Ascending aorta (tissue), 2 donors: ENCODE data around the gene PAX3. TPM values are rescaled to one million over a fixed set of nuclear protein-coding genes. Genes with fewer than 3 reads are reported as not detected.

ENCODE experiments used
- DNase-seq, 2 donors: peaks; one replicate each; pipeline ENCODE4 v3.0.0-alpha.2; 2019; ENCODE audit warnings: low spot score in 2 of 2
- H3K27ac ChIP-seq, 2 donors: fragments of 200-600 bp; sonication (generic); one replicate each; pipeline ENCODE4 v1.5.1; 2016 to 2017; ENCODE audit warnings: mild to moderate bottlenecking in 1 of 2
- H3K27me3 ChIP-seq: fragments of 200-600 bp; sonication (generic); one replicate; pipeline ENCODE4 v1.5.1; 2017
- H3K36me3 ChIP-seq, 2 donors: fragments of 200-600 bp; sonication (generic); one replicate each; pipeline ENCODE4 v1.5.1; 2016
- H3K4me1 ChIP-seq, 2 donors: fragments of 200-600 bp; sonication (generic); one replicate each; pipeline ENCODE4 v1.5.1; 2016 to 2017; ENCODE audit warnings: mild to moderate bottlenecking in 1 of 2
- H3K4me3 ChIP-seq, 2 donors: fragments of 200-600 bp; sonication (generic); one replicate each; pipeline ENCODE4 v1.5.1; 2016 to 2017; ENCODE audit warnings: mild to moderate bottlenecking in 1 of 2
- H3K9me3 ChIP-seq, 2 donors: fragments of 200-600 bp; sonication (generic); one replicate each; pipeline ENCODE4 v1.5.1; 2016
- CTCF ChIP-seq, 3 experiments: fragments of 200-600 bp in 2 of 3; fragments of 450-650 bp in 1 of 3; sonication (generic) in 2 of 3; IDR thresholded peaks; one replicate each; pipeline ENCODE4 v1.5.1; 2016 to 2019; ENCODE audit warnings: antibody characterized with exemption in 3 of 3, mild to moderate bottlenecking in 1 of 3, moderate library complexity in 1 of 3
- intact Hi-C: fragments of 100-400 bp; cut with DNase I; formaldehyde crosslinking; loops from one replicate; pipeline ENCODE4 v1.15.1; 2023
- total RNA-seq: library from RNA; depleted of rRNA; stranded (reverse); fragments of >200 nt; gene quantifications from one replicate; pipeline ENCODE4 v1.1.0, GENCODE V29; 2016

The PAX3 gene
- total RNA-seq, 1 donor from 2014 or later = not detected

GRCh38 chr2:222257645-222258044 lies 41.2 kb downstream of the PAX3 start:
- H3K27ac ChIP-seq = no peak overlapping the region
- intact Hi-C loops = no loop called here
- H3K27me3 ChIP-seq = no peaks in the 10 kb centered on the region
- no peak for TF ChIP-seq CTCF (IDR thresholded peaks at IDR 0.05)
- H3K4me1 ChIP-seq = no peaks in the 10 kb centered on the region
- H3K36me3 ChIP-seq = no peaks in the 10 kb centered on the region
- no peaks in the 10 kb centered on the region for H3K9me3 ChIP-seq
- H3K4me3 ChIP-seq = no peak overlapping the region
- no peak for DNase-seq

- H3K27ac ChIP-seq = no peak overlapping the region
- no peaks in the 10 kb centered on the region for H3K9me3 ChIP-seq
- no peak for TF ChIP-seq CTCF (IDR thresholded peaks at IDR 0.05)
- H3K4me1 ChIP-seq = no peaks in the 10 kb centered on the region
- H3K36me3 ChIP-seq = no peaks in the 10 kb centered on the region
- DNase-seq = no peak
- no peaks in the 10 kb centered on the region for H3K27me3 ChIP-seq
- H3K4me3 ChIP-seq = no peak overlapping the region
- intact Hi-C loops = no loop called here
Measured at GRCh38 chr2:222256250-222256649, 42.5 kb downstream of the PAX3 start.

- intact Hi-C loops = no loop called here
- no peaks in the 10 kb centered on the region for H3K27me3 ChIP-seq
- H3K9me3 ChIP-seq = no peaks in the 10 kb centered on the region
- DNase-seq = no peak
- H3K4me1 ChIP-seq = no peaks in the 10 kb centered on the region
- no peak overlapping the region for H3K27ac ChIP-seq
- H3K4me3 ChIP-seq = no peak overlapping the region
- no peaks in the 10 kb centered on the region for H3K36me3 ChIP-seq
- TF ChIP-seq CTCF (IDR thresholded peaks at IDR 0.05) = no peak
Measured at GRCh38 chr2:222255090-222255489, 43.7 kb downstream of the PAX3 start.

- no peak for DNase-seq
- Histone ChIP-seq H3K27me3 (no peaks in the 10 kb centered on the region), H3K9me3 (no peaks in the 10 kb centered on the region), H3K4me3 (no peak overlapping the region), H3K36me3 (no peaks in the 10 kb centered on the region), H3K4me1 (no peaks in the 10 kb centered on the region), H3K27ac (no peak overlapping the region)
- no peak for TF ChIP-seq CTCF (IDR thresholded peaks at IDR 0.05)
- intact Hi-C loops = no loop called here
Measured at GRCh38 chr2:222250313-222250712, 48.5 kb downstream of the PAX3 start.

- intact Hi-C loops = loop anchor here (1.0 kb wide), 1 partner anchor 18 kb away; no protein-coding TSS in a partner anchor
- Histone ChIP-seq H3K4me1 (no peaks in the 10 kb centered on the region), H3K4me3 (no peak overlapping the region), H3K9me3 (no peaks in the 10 kb centered on the region), H3K27me3 (no peaks in the 10 kb centered on the region), H3K36me3 (no peaks in the 10 kb centered on the region), H3K27ac (no peak overlapping the region)
- DNase-seq = no peak
- no peak for TF ChIP-seq CTCF (IDR thresholded peaks at IDR 0.05)
Measured at GRCh38 chr2:222249444-222249843, 49.4 kb downstream of the PAX3 start.

GRCh38 chr2:222248818-222249217 lies 50.0 kb downstream of the PAX3 start:
- Histone ChIP-seq H3K27me3 (no peaks in the 10 kb centered on the region), H3K4me3 (no peak overlapping the region), H3K4me1 (no peaks in the 10 kb centered on the region), H3K27ac (no peak overlapping the region), H3K36me3 (no peaks in the 10 kb centered on the region), H3K9me3 (no peaks in the 10 kb centered on the region)
- no peak for DNase-seq
- intact Hi-C loops = loop anchor here (1.0 kb wide), 1 partner anchor 18 kb away; no protein-coding TSS in a partner anchor
- no peak for TF ChIP-seq CTCF (IDR thresholded peaks at IDR 0.05)
